GM23338 (cell line): ENCODE data around the gene METRNL. TPM values are rescaled to one million over a fixed set of nuclear protein-coding genes. Genes with fewer than 3 reads are reported as not detected.
"Not testable (repeated sequence)": the region's sequence is repeated elsewhere in the genome, so short reads cannot be mapped to it uniquely, and the experiment has no call there.

Experiments
- ATAC-seq: fragments of 200-7000 bp; cut with Tn5 transposase; 3 replicates; pipeline ENCODE4 v1.9.1; 2020
- DNase-seq: peaks from one replicate; pipeline ENCODE4 v3.0.0-alpha.2; 2015; ENCODE audit warnings: low spot score
- H2AFZ ChIP-seq: fragments of 200-600 bp; sonication (generic); 2 replicates; pipeline ENCODE4 v1.8.0; 2016; ENCODE audit warnings: antibody characterized with exemption, mild to moderate bottlenecking, moderate library complexity
- H3F3A ChIP-seq: fragments of 200-600 bp; sonication (generic); replicated peaks from 2 replicates; pipeline ENCODE4 v1.8.0; 2017; ENCODE audit warnings: antibody characterized with exemption, mixed run types, low read depth
- H3K27ac ChIP-seq: fragments of 200-600 bp; sonication (generic); 2 replicates; pipeline ENCODE4 v1.6.1; 2016; ENCODE audit warnings: low read depth
- H3K27me3 ChIP-seq: fragments of 200-600 bp; sonication (generic); 2 replicates; pipeline ENCODE4 v1.8.0; 2016; ENCODE audit warnings: mild to moderate bottlenecking, mixed run types, moderate library complexity; ENCODE audit not compliant: insufficient read depth
- H3K36me3 ChIP-seq: fragments of 200-600 bp; sonication (generic); 2 replicates; pipeline ENCODE4 v1.8.0; 2016; ENCODE audit warnings: mild to moderate bottlenecking; ENCODE audit not compliant: insufficient read depth
- H3K4me1 ChIP-seq: fragments of 200-600 bp; sonication (generic); 2 replicates; pipeline ENCODE4 v1.8.0; 2016; ENCODE audit warnings: mild to moderate bottlenecking, moderate library complexity; ENCODE audit not compliant: insufficient read depth
- H3K4me2 ChIP-seq: fragments of 200-600 bp; sonication (generic); 2 replicates; pipeline ENCODE4 v1.7.1; 2017; ENCODE audit warnings: mixed run types
- H3K4me3 ChIP-seq: fragments of 200-600 bp; sonication (generic); 2 replicates; pipeline ENCODE4 v1.6.1; 2016; ENCODE audit warnings: mixed run types
- H3K79me2 ChIP-seq: fragments of 200-600 bp; sonication (generic); replicated peaks from 2 replicates; pipeline ENCODE4 v1.8.0; 2017; ENCODE audit warnings: mild to moderate bottlenecking; ENCODE audit not compliant: insufficient read depth
- H3K9me2 ChIP-seq: fragments of 200-600 bp; sonication (generic); 2 replicates; pipeline ENCODE4 v1.8.0; 2017; ENCODE audit not compliant: insufficient read depth
- H4K20me1 ChIP-seq: fragments of 200-600 bp; sonication (generic); replicated peaks from 2 replicates; pipeline ENCODE4 v1.8.0; 2017; ENCODE audit warnings: mild to moderate bottlenecking; ENCODE audit not compliant: insufficient read depth
- H3K27ac Mint-ChIP-seq: 2 replicates; pipeline ENCODE4 v1.8.0; 2020; ENCODE audit warnings: inconsistent platforms, mild to moderate bottlenecking, moderate library complexity, mixed read lengths
- H3K27me3 Mint-ChIP-seq: 3 replicates; pipeline ENCODE4 v1.8.0; 2022; ENCODE audit warnings: low read depth, mild to moderate bottlenecking, moderate library complexity, mixed read lengths, inconsistent platforms; ENCODE audit not compliant: insufficient read depth, poor library complexity
- H3K36me3 Mint-ChIP-seq: 3 replicates; pipeline ENCODE4 v1.8.0; 2021; ENCODE audit warnings: low read depth, mild to moderate bottlenecking, inconsistent platforms, moderate library complexity, mixed read lengths
- H3K4me1 Mint-ChIP-seq: 3 replicates; pipeline ENCODE4 v1.8.0; 2020; ENCODE audit warnings: mild to moderate bottlenecking, inconsistent platforms, mixed read lengths
- H3K4me3 Mint-ChIP-seq: 3 replicates; pipeline ENCODE4 v1.8.0; 2021; ENCODE audit warnings: moderate library complexity, mild to moderate bottlenecking, inconsistent platforms, mixed read lengths
- H3K9me3 Mint-ChIP-seq: 3 replicates; pipeline ENCODE4 v1.8.0; 2020; ENCODE audit warnings: moderate library complexity, mild to moderate bottlenecking, inconsistent platforms, mixed read lengths
- CREB1 ChIP-seq: fragments of 250-450 bp; sonication (Bioruptor Pico); IDR thresholded peaks from 2 replicates; pipeline ENCODE4 v1.5.0; 2020; ENCODE audit warnings: low read depth, mild to moderate bottlenecking, moderate library complexity
- ETS1 ChIP-seq: IDR thresholded peaks from 2 replicates; pipeline ENCODE4 v1.6.1; 2016; ENCODE audit warnings: antibody characterized with exemption
- EZH2 ChIP-seq: fragments of 200-600 bp; sonication (generic); IDR thresholded peaks from one replicate; pipeline ENCODE4 v1.8.0; 2017; ENCODE audit warnings: antibody characterized with exemption, mild to moderate bottlenecking, low read depth; ENCODE audit not compliant: unreplicated experiment
- EZH2phosphoT487 ChIP-seq: fragments of 200-600 bp; sonication (generic); IDR thresholded peaks from one replicate; pipeline ENCODE4 v1.8.1; 2018; ENCODE audit warnings: antibody characterized with exemption; ENCODE audit not compliant: unreplicated experiment
- JUNB ChIP-seq: IDR thresholded peaks from one replicate; pipeline ENCODE4 v1.6.1; 2016; ENCODE audit warnings: antibody characterized with exemption; ENCODE audit not compliant: unreplicated experiment
- NANOG ChIP-seq: IDR thresholded peaks from 2 replicates; pipeline ENCODE4 v1.6.1; 2016; ENCODE audit warnings: antibody characterized with exemption, borderline replicate concordance
- REST ChIP-seq: IDR thresholded peaks from one replicate; pipeline ENCODE4 v1.6.1; 2018; ENCODE audit warnings: antibody characterized with exemption; ENCODE audit not compliant: unreplicated experiment
- STAT1 ChIP-seq: IDR thresholded peaks from one replicate; pipeline ENCODE4 v1.6.1; 2016; ENCODE audit warnings: antibody characterized with exemption; ENCODE audit not compliant: unreplicated experiment
- ZNF114 ChIP-seq: fragments of 250-450 bp; sonication (Bioruptor Pico); IDR thresholded peaks from 2 replicates; pipeline ENCODE4 v1.5.0; 2020; ENCODE audit warnings: mild to moderate bottlenecking, moderate library complexity
- ZNF462 ChIP-seq: fragments of 250-450 bp; sonication (Bioruptor Pico); IDR thresholded peaks from 2 replicates; pipeline ENCODE4 v1.5.0; 2020; ENCODE audit warnings: mild to moderate bottlenecking, moderate library complexity
- polyA plus RNA-seq: library from polyadenylated mRNA; unstranded; fragments of >200 nt; fragmentation: Nextera tagmentation; extraction: Ambion mirVana; gene quantifications from 2 replicates; pipeline ENCODE4 v1.2.1, GENCODE V29; 2016
- total RNA-seq: library from RNA; depleted of rRNA; stranded (reverse); fragments of >200 nt; shearing (Covaris generic); gene quantifications from 2 replicates; pipeline ENCODE4 v1.2.3, GENCODE V29; 2014

Gene METRNL
- total and polyA plus RNA-seq, 2 experiments from 2014 or later, result 12.2 to 20.2 TPM

- H4K20me1 ChIP-seq, H3K27ac Mint-ChIP-seq, H3K4me3 ChIP-seq, H3K4me1 Mint-ChIP-seq, H3K27me3 ChIP-seq, H3K9me2 ChIP-seq, DNase-seq, H3K4me1 ChIP-seq, H3K9me3 Mint-ChIP-seq, H3K36me3 ChIP-seq, H3K27ac ChIP-seq, H2AFZ ChIP-seq, H3K79me2 ChIP-seq, ATAC-seq, H3K36me3 Mint-ChIP-seq, H3K27me3 Mint-ChIP-seq, H3K4me3 Mint-ChIP-seq, H3K4me2 ChIP-seq, H3F3A ChIP-seq: not testable (repeated sequence)
Measured at GRCh38 chr17:83134456-83134855, 55.0 kb downstream of the METRNL start.

GRCh38 chr17:83135692-83136091 is 56.3 kb downstream of the METRNL start:
- no peak for DNase-seq
- no peaks in the 10 kb centered on the region for H3K36me3 ChIP-seq
- no peak overlapping the region for H2AFZ ChIP-seq
- no peaks in the 10 kb centered on the region for H3K27me3 ChIP-seq
- no peaks in the 10 kb centered on the region for H3K79me2 ChIP-seq
- H3K4me3 ChIP-seq, result no peak overlapping the region
- no peaks in the 10 kb centered on the region for H3F3A ChIP-seq
- H3K27ac ChIP-seq, result no peak overlapping the region
- H3K27ac Mint-ChIP-seq, result no peak overlapping the region
- no peaks in the 10 kb centered on the region for H3K36me3 Mint-ChIP-seq
- H3K4me1 Mint-ChIP-seq, result peaks cover 3% of the 10 kb centered on the region
- H3K9me2 ChIP-seq, result no peaks in the 10 kb centered on the region
- H3K4me3 Mint-ChIP-seq, result no peak overlapping the region
- no peaks in the 10 kb centered on the region for H4K20me1 ChIP-seq
- no peaks in the 10 kb centered on the region for H3K4me1 ChIP-seq
- no peak for ATAC-seq
- peaks cover 7% of the 10 kb centered on the region for H3K27me3 Mint-ChIP-seq
- H3K9me3 Mint-ChIP-seq, result no peaks in the 10 kb centered on the region
- no peak overlapping the region for H3K4me2 ChIP-seq
- TF ChIP-seq STAT1 (no peak), ETS1 (no peak), EZH2 (no peak), REST (no peak), ZNF114 (no peak), ZNF462 (CRISPR knock-in tag) (no peak), CREB1 (CRISPR knock-in tag) (no peak), NANOG (no peak), EZH2phosphoT487 (no peak), JUNB (no peak)
